ENCODE results near the gene IL17REL. TPM values are rescaled to one million over a fixed set of nuclear protein-coding genes. Genes with fewer than 3 reads are reported as not detected.

Gene IL17REL
- 0.57 TPM for total RNA-seq
- under 1 TPM in 1 of 4 donors, not detected in 3; 0.07 TPM for polyA plus RNA-seq

DNA sequence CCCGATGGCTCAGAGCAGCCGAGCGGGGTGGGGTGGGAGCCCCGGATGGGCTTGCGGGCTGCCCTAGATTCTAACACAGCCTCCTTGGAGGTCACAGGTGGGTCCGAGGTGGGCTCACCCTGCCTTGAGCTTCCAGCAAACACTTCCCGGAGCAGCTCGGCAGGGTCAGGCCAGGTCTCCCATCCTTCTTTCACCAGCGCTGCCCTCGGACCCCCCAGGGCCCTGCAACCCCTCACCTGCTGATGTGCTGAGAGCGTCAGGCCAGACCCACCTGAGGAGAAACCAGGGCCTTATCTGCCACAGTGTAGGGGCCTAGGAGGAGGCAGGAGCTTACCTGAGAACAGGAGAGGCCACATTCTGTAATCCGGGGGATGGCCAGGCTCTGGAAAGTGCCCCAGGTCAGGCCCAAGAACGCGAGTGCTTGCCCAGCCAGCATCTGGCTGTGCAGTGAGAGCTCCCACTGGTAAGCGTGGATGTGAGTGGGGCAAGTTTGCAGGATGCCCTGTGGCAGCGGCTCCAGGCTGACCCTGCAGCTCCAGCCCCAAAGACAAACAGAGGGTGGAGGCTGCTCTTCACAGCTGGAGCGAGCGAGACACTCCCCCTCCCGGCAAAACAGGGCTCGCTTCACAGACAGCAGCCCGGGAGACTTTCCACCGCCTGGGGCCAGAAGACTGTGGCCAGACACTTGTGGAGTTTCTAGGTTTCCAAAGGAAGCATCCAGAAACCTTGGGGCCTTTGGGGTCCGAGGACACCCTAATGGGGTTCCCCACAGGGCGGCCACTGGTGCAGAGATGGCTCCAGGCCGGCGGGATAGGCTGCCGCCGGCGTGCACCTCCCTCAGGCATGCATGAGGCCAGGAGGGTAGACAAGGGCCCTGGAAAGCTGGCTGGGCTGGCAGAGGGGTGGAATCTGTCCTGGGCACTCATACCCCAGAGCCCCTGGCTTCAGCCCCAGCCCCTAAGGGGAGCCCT, at the start of gene IL17REL:
TSS of gene IL17REL (minus strand) at position 555 of the 971 bp plus-strand sequence. CDS start at position 436, 119 bp downstream.
- H3K27ac ChIP-seq (ENCODE audit: insufficient read depth, low read length, poor library complexity, severe bottlenecking): peak within 1 kb of the TSS; percentile 77
- no peaks in the 10 kb centered on the region for H3K36me3 Mint-ChIP-seq
- peaks cover 62% of the 10 kb centered on the region for H3K4me1 ChIP-seq (ENCODE audit: control insufficient read depth, insufficient read depth, low read length, poor library complexity, severe bottlenecking)
- peak within 1 kb of the TSS; percentile 56 to 79 (median 70) for H3K4me3 Mint-ChIP-seq
- DNase-seq (no peak), ATAC-seq (ENCODE audit: low read depth in 2 of 2) (no peak)
- H3K9me3 ChIP-seq (ENCODE audit: control insufficient read depth in 2 of 2, low read length in 2 of 2): no peaks in the 10 kb centered on the region
- H3K4me1 Mint-ChIP-seq: peaks cover 0 to 35% (median 6%) of the 10 kb centered on the region in 4 donors
- H3K27me3 Mint-ChIP-seq: peaks cover 4% of the 10 kb centered on the region
- H3K9me3 Mint-ChIP-seq: no peaks in the 10 kb centered on the region
- H3K4me3 ChIP-seq (ENCODE audit: low read depth, low read length): no peak within 1 kb of the TSS
- H3K27me3 ChIP-seq (ENCODE audit: control insufficient read depth, insufficient read depth, low read length): no peaks in the 10 kb centered on the region
- H3K27ac Mint-ChIP-seq: peak within 1 kb of the TSS; percentile 29 to 91 (median 78)
- no peaks in the 10 kb centered on the region for H3K36me3 ChIP-seq (ENCODE audit: control insufficient read depth, insufficient read depth, low read length)

- Histone ChIP-seq H3K4me3 (ENCODE audit: low read depth, low read length) (no peak overlapping the region), H3K36me3 (ENCODE audit: control insufficient read depth, insufficient read depth, low read length) (no peaks in the 10 kb centered on the region), H3K4me1 (ENCODE audit: control insufficient read depth, insufficient read depth, low read length, poor library complexity, severe bottlenecking) (no peaks in the 10 kb centered on the region), H3K27me3 (ENCODE audit: control insufficient read depth, insufficient read depth, low read length) (no peaks in the 10 kb centered on the region), H3K27ac (ENCODE audit: insufficient read depth, low read length, poor library complexity, severe bottlenecking) (no peak overlapping the region), H3K9me3 (ENCODE audit: control insufficient read depth in 2 of 2, low read length in 2 of 2) (no peaks in the 10 kb centered on the region)
- Mint-ChIP-seq H3K27me3 (peaks cover 14% of the 10 kb centered on the region), H3K4me1 (peaks cover 0 to 2% (median 0%) of the 10 kb centered on the region in 4 donors), H3K36me3 (no peaks in the 10 kb centered on the region), H3K27ac (no peak overlapping the region), H3K9me3 (no peaks in the 10 kb centered on the region), H3K4me3 (no peak overlapping the region)
- DNase-seq (no peak), ATAC-seq (ENCODE audit: low read depth in 2 of 2) (no peak)
Observed at GRCh38 chr22:50061824-50062355, 49.3 kb upstream of the IL17REL start.

- no peaks in the 10 kb centered on the region for H3K4me1 ChIP-seq (ENCODE audit: control insufficient read depth, insufficient read depth, low read length, poor library complexity, severe bottlenecking)
- no peak overlapping the region for H3K4me3 Mint-ChIP-seq
- peaks cover 0 to 2% (median 0%) of the 10 kb centered on the region in 4 donors for H3K4me1 Mint-ChIP-seq
- no peaks in the 10 kb centered on the region for H3K9me3 ChIP-seq (ENCODE audit: control insufficient read depth in 2 of 2, low read length in 2 of 2)
- no peak overlapping the region for H3K4me3 ChIP-seq (ENCODE audit: low read depth, low read length)
- H3K9me3 Mint-ChIP-seq: peaks cover 0 to 1% (median 0%) of the 10 kb centered on the region in 7 donors
- no peaks in the 10 kb centered on the region for H3K27me3 ChIP-seq (ENCODE audit: control insufficient read depth, insufficient read depth, low read length)
- DNase-seq (no peak), ATAC-seq (ENCODE audit: low read depth in 2 of 2) (no peak)
- no peak overlapping the region for H3K27ac ChIP-seq (ENCODE audit: insufficient read depth, low read length, poor library complexity, severe bottlenecking)
- H3K36me3 ChIP-seq (ENCODE audit: control insufficient read depth, insufficient read depth, low read length): no peaks in the 10 kb centered on the region
- peaks cover 20% of the 10 kb centered on the region for H3K27me3 Mint-ChIP-seq
- no peaks in the 10 kb centered on the region for H3K36me3 Mint-ChIP-seq
- H3K27ac Mint-ChIP-seq: no peak overlapping the region
Observed at GRCh38 chr22:50061141-50061823, 48.7 kb upstream of the IL17REL start.

GRCh38 chr22:50060441-50061140, 48.0 kb upstream of the IL17REL start:
- Histone ChIP-seq H3K9me3 (ENCODE audit: control insufficient read depth in 2 of 2, low read length in 2 of 2) (no peaks in the 10 kb centered on the region), H3K36me3 (ENCODE audit: control insufficient read depth, insufficient read depth, low read length) (no peaks in the 10 kb centered on the region), H3K27me3 (ENCODE audit: control insufficient read depth, insufficient read depth, low read length) (no peaks in the 10 kb centered on the region), H3K27ac (ENCODE audit: insufficient read depth, low read length, poor library complexity, severe bottlenecking) (no peak overlapping the region), H3K4me3 (ENCODE audit: low read depth, low read length) (no peak overlapping the region), H3K4me1 (ENCODE audit: control insufficient read depth, insufficient read depth, low read length, poor library complexity, severe bottlenecking) (no peaks in the 10 kb centered on the region)
- Mint-ChIP-seq H3K9me3 (peaks cover 0 to 1% (median 0%) of the 10 kb centered on the region in 7 donors), H3K36me3 (no peaks in the 10 kb centered on the region), H3K27ac (no peak overlapping the region), H3K27me3 (peaks cover 25% of the 10 kb centered on the region), H3K4me3 (no peak overlapping the region), H3K4me1 (peaks cover 0 to 2% (median 0%) of the 10 kb centered on the region in 4 donors)
- no peak for ATAC-seq (ENCODE audit: low read depth in 2 of 2)
- no peak for DNase-seq

DNA sequence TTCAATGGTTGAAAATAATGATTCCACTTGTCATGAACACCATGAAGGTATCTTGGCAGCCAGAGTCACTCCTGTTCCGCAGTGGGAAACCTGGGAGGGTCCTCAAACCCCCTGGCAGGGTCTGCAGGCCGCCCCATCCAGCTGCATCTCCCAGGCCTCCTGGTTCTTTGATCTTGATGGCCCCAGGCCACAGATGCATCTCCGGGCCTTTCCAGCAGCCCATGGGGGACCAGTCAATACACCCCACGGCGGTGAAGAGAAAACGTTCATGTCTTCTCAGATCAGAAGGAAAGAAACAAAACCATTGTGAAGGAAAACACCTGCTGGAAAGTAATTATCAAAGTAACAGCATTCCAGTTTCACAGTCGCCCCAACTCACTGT, 47.3 kb upstream of the IL17REL start:
- H3K27me3 Mint-ChIP-seq: peaks cover 30% of the 10 kb centered on the region
- Histone ChIP-seq H3K36me3 (ENCODE audit: control insufficient read depth, insufficient read depth, low read length) (no peaks in the 10 kb centered on the region), H3K4me3 (ENCODE audit: low read depth, low read length) (no peak overlapping the region), H3K9me3 (ENCODE audit: control insufficient read depth in 2 of 2, low read length in 2 of 2) (no peaks in the 10 kb centered on the region), H3K4me1 (ENCODE audit: control insufficient read depth, insufficient read depth, low read length, poor library complexity, severe bottlenecking) (no peaks in the 10 kb centered on the region), H3K27ac (ENCODE audit: insufficient read depth, low read length, poor library complexity, severe bottlenecking) (no peak overlapping the region), H3K27me3 (ENCODE audit: control insufficient read depth, insufficient read depth, low read length) (no peaks in the 10 kb centered on the region)
- H3K36me3 Mint-ChIP-seq: no peaks in the 10 kb centered on the region
- H3K4me1 Mint-ChIP-seq: peaks cover 0 to 2% (median 0%) of the 10 kb centered on the region in 4 donors
- H3K27ac Mint-ChIP-seq: no peak overlapping the region
- ATAC-seq (ENCODE audit: low read depth in 2 of 2): no peak
- DNase-seq: no peak
- peak overlapping the region in 1 of 4 donors; percentile 41 for H3K4me3 Mint-ChIP-seq
- peaks cover 0 to 1% (median 0%) of the 10 kb centered on the region in 7 donors for H3K9me3 Mint-ChIP-seq

- Histone ChIP-seq H3K9me3 (ENCODE audit: control insufficient read depth in 2 of 2, low read length in 2 of 2) (no peaks in the 10 kb centered on the region), H3K4me1 (ENCODE audit: control insufficient read depth, insufficient read depth, low read length, poor library complexity, severe bottlenecking) (no peaks in the 10 kb centered on the region), H3K27me3 (ENCODE audit: control insufficient read depth, insufficient read depth, low read length) (no peaks in the 10 kb centered on the region), H3K27ac (ENCODE audit: insufficient read depth, low read length, poor library complexity, severe bottlenecking) (no peak overlapping the region), H3K4me3 (ENCODE audit: low read depth, low read length) (no peak overlapping the region), H3K36me3 (ENCODE audit: control insufficient read depth, insufficient read depth, low read length) (no peaks in the 10 kb centered on the region)
- ATAC-seq (ENCODE audit: low read depth in 2 of 2): no peak
- H3K36me3 Mint-ChIP-seq: no peaks in the 10 kb centered on the region
- no peak for DNase-seq
- H3K27me3 Mint-ChIP-seq: peaks cover 30% of the 10 kb centered on the region
- peak overlapping the region in 2 of 4 donors; percentile 41 to 58 for H3K4me3 Mint-ChIP-seq
- peaks cover 0 to 1% (median 0%) of the 10 kb centered on the region in 7 donors for H3K9me3 Mint-ChIP-seq
- peaks cover 0 to 2% (median 0%) of the 10 kb centered on the region in 4 donors for H3K4me1 Mint-ChIP-seq
- no peak overlapping the region for H3K27ac Mint-ChIP-seq
Observed at GRCh38 chr22:50058906-50059880, 46.6 kb upstream of the IL17REL start.
